NCI-H1092 (cell line): ENCODE results near the gene CRAT.

Experiments used
- DNase-seq: peaks from one replicate; lab custom pipeline; 2025; lab: John Stamatoyannopoulos, UW

CRAT gene

DNA sequence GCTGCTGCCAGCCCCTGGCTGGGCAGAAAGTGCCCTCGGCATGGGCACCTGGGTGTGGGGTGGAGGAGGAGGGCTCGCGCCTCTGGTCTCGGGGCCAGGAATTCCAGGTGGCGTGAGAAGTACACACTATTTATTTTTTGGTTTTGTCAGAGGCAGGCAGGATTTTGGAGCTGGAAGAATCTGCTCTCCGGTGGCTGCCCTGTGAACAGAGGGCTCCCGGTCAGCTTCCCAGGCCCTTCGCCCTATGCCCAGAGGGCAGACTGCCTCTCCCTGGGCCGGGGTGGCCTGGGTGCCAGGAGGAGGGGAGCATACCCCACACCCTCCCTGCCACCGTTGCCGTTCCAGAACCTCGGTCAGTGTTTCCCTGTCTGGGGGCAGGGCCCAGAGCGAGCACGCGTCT is 21.3 kb downstream of the CRAT start:
- no peak for DNase-seq

DNA sequence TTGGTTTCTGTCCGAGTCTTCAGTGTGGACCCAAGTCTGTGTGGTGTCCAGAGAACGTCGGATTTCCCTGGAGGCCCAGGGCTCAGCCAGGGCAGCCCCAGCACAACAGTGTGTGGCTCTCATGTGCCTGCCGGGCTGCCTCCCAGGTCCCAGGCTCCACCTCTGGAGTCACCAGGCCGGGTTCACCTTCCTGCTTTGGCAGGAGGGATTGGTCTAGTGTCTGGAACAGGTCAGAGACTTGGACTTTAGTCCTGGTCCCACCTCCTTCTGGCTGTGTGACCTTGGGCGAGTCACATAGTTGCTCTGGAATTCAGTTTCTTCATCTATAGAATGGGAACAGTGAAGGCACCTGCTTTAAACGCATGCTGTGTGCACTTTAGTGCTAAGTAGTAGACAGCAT is 26.5 kb downstream of the CRAT start:
- no peak for DNase-seq

DNA sequence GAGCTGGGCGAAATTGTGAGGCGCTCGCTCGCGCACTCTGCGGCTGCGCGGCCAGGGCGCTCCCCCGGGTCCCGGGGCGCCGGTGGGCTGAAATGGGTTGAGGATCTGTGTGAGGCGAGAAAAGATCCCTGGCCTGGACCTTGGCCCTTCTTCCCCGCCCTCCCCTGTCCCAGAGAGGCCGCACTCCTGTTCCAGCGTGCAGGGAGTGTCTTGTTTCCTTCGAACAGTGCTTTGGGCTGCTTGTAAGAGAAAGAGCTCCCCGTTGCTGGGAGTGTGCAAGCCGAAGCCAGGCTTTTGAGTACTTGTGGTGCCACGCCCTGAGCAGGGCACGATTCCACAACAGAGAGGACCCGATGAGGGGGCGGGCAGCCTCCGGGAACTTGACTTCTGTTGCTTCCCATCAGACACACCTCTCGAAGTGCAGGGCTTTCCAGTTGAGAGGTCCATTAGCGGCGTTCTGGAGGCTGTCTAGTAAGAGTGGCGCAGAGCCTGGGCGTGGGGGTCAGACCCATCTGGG is 29.1 kb downstream of the CRAT start:
- DNase-seq, result no peak

DNA sequence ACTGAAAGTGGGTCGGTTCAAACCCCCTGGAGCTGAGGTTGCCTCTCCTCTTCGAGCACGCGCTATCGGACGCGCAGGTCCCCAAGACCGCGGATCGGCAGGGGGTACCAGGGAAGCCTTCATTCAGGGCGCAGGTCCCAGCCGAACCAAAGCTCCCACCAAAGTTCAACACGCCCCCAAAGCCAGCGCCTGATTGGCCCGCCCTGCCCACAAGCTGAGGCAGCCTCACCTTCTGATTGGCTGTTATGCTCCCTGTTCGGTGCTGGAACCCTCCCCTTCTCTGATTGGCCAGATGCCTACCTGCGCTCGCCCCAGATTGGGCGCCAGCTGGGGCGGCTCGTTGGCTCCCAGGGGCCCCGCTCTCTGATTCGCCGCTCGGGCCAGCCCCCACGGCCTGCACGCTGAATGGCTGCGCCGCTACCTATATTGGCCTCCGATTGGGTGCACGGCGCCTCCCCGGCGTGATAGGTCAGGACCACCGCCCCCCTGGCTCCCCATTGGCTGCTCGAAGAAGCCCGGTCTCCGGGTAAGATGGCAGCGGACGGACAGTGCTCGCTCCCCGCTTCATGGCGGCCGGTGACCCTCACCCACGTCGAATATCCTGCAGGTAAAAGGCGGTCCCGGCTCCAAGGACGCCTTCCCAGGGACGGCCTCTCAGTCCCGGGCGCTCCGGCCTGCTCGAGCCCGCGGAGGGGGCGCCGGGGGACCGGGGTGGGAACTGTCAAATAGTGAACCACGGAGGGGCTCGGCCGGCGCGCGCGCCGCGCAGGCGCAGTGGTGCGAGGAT is 29.8 kb downstream of the CRAT start, which contains the start of gene DOLPP1:
Gene DOLPP1 (plus strand): TSS at position 511 of the 787 bp plus-strand sequence. CDS start 21 bp downstream, at position 532.
- DNase-seq, result peak; percentile 99

DNA sequence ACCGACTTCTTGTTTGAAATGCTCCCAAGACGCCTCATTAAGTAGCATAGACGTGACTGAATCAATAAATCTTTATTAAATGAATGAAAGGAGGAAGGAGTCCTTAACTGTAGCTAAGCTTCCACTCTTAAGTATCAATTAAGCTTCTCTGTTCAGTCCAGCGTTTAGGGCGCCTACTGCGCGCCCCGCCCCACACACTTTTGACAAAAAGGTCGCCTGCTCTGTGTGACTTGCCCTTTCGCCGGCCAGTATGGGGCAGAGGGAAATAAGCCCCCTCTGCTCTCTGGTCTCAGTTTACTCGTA is 30.3 kb downstream of the CRAT start:
- no peak for DNase-seq

DNA sequence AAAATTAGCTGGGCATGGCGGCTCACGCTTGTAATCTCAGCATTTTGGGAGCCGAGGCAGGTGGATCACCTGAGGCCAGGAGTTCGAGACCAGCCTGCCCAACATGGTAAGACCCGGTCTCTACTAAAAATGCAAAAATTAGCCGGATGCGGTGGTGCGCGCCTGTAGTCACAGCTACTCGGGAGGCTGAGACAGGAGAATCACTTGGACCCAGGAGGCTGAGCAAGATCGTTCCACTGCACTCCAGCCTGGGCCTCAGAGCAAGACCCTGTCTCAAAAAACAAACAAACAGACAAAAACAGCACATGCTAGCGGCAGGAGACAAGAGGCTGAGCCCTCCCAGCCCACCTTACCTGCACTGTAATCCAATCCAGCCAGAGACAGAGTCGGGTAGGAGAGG is 30.8 kb downstream of the CRAT start:
- no peak for DNase-seq

DNA sequence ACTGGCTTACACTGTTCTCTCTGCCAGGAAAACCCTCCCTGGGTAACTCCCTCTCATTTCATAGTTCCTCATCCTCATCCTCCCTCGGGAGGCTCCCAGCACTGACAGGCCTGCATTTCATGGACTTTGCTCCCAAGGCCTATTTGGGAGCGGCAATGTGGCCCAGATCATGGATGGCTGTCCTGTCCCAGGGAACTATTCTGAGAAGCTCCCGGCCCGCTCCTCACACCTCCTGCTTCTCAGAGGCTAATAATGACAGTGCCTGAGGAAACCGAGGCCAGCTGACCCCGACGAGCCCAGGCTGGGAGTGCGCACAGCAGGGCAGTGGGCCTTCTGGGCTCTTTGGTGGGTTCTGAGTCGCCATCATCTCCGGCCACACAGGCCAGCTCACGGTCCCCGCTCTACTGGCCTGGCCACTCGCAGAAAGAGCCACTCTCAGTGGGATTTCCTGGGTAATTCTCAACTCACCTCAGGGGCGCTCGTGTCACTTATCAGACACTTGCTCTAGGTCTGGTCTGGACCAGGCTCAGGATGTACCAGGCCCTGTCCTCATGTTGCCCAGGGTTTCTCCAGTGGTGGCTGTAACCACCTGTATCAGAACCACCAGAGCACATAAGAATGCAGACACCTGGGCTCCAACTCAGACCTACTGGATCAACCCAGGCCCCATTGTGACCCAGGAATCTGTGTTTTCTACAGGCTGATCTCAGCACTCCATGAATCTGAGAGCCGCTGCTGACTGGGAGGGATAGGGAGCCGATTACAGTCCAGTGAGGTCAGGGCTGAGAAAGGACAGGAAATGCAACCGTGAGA is 31.7 kb downstream of the CRAT start:
- no peak for DNase-seq

DNA sequence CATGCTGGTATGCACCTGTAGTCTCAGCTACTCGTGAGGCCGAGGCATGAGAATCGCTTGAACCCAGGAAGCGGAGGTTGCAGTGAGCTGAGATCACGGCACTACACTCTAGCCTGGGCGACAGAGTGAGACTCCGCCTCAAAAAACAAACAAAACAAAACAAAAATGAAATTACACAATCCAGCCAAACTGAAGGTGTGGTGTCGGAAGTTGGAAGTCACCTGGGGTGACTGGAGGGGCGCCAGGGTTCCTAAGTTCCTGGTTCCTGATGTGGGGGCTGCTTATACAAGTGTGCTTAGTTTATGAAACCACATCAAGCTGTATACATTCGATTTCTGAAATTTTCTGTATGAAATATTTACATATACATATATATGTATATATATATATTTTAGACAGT is 33.4 kb downstream of the CRAT start:
- DNase-seq, result no peak

DNA sequence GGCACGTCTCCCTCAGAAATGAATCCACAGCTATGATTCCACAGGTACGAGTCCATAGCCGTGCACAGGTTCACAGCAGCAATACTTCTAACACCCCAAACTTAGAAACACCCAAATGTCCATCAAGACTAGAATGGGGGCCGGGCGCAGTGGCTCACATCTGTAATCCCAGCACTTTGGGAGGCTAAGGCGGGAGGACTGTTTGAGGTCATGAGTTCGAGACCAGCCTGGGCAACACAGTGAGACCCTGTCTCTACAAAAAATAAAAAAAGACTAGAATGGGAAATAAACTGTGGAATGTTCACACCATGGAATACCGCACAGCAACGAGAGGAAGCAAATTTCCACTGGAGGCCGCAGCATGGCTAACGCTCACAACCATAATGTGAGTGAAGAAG is 34.0 kb downstream of the CRAT start:
- DNase-seq, result no peak

DNA sequence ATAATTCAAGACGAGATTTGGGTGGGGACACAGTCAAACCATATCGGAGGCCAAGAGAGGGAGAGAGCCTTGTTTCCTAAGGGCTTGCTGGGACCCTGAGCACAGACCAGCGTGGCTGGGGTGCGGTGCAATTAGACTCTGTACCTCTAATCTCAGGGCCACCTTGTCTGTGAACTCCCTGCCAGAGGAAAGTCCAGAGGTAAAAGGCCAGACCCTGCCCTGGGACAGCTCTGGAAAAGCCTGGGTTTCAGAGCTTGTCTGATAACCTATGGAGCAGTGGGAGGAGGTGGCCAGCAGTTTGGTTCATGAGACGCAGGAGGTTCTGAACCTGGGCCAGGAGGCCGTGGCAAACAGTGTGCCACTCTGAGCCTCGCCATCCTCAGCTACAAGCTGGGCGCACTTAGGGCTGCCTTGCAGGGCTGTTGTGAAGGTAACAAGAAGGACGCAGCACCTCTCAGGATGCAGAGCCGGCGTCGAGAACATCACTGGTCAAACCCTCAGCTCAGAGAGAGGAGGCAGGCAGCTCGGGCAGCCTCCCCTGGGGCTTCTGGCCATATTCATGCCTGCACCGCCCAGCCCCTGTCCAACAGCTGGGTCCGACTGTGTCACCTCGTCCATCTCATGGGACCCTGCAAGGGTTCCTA is 34.5 kb downstream of the CRAT start:
- no peak for DNase-seq

DNA sequence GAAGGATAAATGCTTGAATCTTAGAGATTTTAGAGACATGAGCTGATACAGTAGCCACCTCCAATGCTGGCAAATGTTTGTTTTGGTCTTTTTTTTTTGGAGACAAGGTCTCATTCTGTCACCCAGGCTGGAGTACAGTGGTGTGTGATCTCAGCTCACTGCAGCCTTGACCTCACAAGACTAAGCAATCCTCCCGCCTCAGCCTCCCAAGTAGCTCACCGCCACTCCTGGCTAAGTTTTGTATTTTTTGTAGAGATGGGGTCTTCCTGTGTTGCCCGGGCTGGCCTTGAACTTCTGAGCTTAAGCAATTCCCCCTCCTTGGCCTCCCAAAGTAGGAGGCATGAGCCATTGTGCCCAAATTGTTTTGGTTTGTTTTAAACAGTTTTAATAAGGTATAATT is 36.5 kb downstream of the CRAT start:
- DNase-seq, result no peak

DNA sequence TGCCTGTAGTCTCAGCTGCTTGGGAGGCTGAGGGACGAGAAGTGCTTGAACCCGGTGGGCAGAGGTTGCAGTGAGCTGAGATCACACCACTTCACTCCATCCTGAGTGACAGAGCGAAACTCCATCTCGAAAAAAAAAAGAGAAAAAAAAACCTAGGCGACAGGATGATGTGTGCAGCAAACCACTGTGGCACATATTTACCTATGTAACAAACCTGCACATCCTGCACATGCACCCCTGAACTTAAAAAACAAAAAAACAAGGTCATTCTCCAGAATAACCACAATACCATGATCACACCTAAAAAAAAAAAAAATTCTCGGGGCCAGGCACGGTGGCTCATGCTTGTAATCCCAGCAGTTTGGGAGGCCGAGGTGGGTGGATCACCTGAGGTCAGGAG is 37.2 kb downstream of the CRAT start:
- no peak for DNase-seq

DNA sequence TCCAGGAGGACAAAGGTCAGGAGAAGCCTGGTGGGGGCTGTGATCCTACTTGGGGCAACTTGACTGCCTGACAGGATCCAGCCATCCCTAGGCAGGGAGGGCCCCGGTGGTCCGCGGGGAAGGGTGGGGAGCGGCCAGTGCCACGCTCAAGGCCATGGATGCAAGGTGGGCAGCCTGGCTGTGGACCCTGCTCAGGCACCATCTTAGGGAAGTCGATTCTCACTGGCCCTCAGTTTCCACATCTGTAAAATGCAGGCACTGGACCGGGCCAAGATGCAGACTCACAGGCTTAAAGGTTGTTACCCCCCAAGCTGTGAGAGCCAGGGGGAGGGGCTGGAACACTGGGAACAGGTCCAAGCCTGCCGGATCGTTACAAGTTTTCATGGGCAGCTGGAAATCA is 38.4 kb downstream of the CRAT start:
- DNase-seq, result no peak

DNA sequence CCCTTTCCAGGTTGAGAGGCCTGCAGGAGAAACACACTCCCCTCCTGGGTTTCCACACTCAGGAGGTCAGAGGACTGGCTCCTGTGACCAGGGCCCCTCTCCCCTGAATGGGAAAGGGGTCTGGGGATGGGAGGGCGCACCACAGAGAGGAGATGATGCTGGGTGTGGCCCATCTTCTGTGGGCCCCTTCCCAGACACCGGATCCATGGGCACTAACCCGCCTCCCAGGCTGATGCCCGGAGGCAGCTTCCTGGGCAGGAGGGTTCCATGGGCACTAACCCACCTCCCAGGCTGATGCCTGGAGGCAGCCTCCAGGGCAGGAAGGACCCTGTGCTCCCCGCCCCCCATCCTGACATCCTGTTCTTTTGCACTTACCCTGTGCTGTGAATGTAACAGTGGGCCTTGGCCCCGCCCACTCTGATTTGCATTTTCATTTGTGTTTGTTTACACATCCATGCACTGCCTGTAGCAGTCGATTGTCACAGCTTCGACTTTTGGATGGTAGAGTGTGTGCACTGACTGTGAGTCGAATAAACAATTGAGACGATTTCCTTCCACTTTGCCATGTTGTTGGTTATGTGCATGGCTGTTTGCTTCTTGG is 39.0 kb downstream of the CRAT start:
- no peak for DNase-seq

DNA sequence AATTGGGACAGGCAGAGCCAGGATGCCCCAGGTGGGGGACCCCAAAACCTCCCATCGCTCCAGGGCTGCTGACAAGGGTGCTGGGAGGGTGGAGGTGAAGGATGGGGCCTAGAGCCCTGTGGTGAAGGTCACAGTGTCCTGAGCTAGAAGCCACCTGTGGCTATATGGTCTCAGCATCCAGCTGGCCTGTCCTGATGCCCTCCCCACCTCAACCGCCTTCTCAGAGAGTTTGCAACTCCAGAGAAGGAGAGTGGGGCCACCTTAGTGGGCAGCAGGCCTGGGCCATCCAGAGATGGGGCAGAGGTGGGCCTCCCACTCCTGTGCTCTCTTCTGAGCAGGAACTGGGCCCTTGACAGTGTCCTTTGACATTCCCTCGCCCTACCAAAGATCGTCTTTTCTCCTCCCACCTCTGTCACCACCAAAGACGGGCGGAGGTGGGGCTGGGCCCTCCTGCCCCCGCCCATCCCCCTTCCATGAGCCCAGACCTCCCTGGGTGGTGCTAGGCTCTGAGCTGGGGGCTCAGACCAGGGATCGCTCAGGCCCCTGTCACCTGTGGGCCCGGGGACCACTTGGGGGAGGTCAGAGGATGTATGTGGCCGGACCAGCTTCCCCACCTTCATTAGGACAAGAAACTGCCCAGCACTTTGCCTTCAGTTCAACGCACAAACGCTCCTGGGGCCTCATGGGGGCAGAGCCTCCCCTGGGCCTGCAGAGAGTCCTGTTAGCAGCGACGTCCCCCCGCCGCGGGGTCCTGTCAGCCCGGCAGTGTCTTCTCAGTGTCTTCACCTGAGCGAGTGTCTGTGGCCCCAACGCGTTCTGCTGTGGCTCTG is 39.7 kb downstream of the CRAT start:
- DNase-seq, result no peak

DNA sequence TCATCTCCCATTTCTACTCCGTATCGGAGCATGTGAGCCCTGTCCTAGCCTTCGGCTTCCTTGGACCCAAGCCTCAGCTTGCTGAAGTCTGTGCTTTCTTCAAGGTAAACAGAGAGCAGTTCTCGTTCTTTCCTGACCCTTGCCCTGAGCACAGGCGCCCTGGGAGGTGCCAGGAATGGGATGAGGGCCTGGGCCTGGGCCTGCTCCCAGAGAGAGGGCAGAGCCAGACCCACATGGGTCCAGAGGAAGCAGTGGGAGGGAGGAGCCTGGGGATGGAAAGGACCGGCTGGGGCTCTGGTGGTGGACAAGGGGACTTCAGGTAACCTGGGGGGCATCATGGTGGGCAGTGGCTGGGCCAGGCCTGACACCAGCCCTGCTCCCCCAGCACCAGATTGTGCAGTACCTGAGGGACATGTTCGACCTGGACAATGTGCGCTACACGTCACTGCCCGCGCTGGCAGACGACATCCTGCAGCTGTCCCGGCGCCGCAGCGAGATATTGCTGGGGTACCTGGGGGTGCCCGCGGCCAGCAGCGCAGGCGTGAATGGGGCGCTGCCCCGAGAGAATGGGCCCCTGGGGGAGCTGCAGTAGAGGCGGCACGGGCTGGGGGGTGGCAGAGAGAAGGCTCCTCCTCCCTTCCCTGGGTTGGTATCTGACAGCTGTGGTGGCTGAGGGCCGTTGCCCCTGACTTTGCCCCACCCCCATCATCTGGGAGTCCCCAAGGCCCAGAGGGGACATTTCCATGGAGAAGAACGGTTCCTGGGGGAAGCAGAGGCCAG is 40.5 kb downstream of the CRAT start:
- DNase-seq, result no peak

DNA sequence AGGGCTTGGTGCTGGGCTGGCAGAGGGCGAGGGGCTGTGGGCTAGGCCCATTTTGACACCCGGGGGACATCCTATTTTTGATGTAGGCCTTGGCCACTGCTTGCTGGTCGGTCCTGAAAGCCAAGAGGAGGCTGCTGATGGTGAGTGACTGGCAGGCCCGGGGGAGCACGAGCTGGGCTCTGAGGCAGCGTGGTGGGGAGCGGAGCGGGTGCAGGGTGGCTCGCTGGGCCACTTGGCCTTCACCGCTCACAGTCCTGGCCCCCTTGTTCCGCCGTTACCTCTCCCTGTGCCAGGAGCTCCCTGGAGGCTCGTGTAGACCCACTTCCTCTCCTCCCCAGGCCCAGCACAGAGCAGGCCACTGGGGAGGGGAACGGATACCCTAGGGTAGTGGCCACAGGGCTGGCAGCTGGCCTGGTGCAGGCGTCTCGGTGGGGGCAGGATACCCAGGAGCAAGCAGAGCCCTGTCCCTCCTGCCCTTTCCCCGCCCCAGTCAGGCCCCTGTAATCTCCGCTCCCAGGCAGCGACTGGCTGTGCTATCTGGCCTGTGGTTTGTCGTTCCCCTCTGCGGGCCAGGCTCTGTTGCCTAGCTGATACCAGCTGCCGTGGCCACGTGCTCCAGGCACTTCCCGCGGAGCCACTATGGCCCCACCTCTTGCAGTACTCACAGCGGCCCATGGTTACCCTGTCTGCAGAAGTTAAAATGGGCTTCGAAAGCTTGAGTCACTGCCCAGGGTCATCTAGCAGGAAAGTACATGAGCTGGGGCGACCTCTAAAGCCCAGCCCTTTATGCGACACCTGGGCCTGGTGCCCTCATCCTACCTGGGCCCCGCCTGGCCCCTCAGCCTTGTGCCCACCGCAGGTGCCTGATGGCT is 41.4 kb downstream of the CRAT start:
- DNase-seq, result no peak

DNA sequence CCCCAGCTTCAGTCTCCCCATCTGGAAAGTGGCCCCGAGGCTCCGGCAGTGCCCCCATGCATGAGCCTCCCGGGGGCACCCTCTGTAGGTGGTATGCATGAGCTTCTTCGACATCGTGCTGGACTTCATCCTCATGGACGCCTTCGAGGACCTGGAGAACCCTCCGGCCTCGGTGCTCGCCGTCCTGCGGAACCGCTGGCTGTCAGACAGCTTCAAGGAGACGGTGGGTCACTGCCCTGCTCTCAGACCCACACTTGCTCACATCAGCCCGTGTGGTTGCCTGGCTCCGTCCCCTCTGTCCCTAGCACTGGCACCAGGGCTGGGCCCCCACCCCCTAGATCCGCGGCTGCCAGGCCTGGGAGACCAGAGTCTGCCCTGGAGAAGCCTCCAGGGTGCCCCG is 42.5 kb downstream of the CRAT start:
- DNase-seq, result no peak

DNA sequence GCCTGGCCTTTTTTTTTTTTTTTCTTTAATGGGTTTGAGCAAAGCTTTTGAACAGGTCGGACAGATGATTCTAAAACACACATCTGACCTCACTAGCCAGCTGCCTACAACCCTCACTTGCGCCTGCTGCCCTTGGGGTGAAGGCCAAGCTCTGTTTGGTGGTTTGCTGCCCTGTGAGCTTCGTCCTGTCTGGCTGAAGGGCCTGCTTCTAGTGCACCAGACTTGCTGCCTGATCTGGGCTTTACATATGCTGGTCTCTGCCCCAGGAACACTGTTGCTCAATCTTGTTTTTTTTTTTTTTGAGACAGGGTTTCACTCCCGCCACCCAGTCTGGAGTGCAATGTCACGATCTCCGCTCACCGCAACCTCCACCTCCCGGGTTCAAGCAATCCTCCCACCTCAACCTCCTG is 46.1 kb downstream of the CRAT start:
- DNase-seq, result no peak

DNA sequence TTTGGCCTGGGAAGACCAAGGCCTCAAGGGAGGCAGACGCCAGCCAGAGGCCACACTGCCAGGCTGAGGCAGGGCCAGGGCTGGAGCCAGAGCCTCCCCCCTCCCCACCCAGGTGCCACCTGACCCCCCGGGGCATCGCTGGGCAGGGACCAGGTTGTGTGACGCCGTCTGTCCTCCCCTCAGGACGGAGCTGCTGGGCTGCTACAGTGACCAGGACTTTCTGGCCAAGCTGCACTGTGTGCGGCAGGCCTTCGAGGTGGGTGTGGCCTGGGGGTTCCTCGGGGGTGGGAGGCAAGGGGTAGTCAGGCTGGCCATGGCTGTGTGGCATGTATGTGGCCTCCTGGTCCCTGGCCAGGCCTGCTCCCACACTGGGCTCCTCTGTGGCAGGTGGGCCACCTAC is 47.5 kb downstream of the CRAT start:
- DNase-seq, result no peak
